Loucy (cell line): ENCODE measurements around the gene SMTN.

Source experiments
- H2AFZ ChIP-seq: fragments of 200-600 bp; sonication (generic); 2 replicates; pipeline ENCODE4 v1.6.0; 2016; ENCODE audit warnings: antibody characterized with exemption, mild to moderate bottlenecking, low read length, moderate library complexity
- H3F3A ChIP-seq: fragments of 200-600 bp; 2 replicates; pipeline ENCODE4 v1.6.0; 2016; ENCODE audit warnings: antibody characterized with exemption, low read depth, mild to moderate bottlenecking
- H3K27me3 ChIP-seq: fragments of 200-600 bp; sonication (generic); 2 replicates; pipeline ENCODE4 v1.6.1; 2014; ENCODE audit warnings: low read length, mild to moderate bottlenecking; ENCODE audit not compliant: insufficient read depth, poor library complexity, severe bottlenecking
- H3K36me3 ChIP-seq: fragments of 200-600 bp; sonication (generic); 2 replicates; pipeline ENCODE4 v1.6.1; 2016; ENCODE audit warnings: low read length; ENCODE audit not compliant: insufficient read depth
- H3K4me1 ChIP-seq: fragments of 200-600 bp; sonication (generic); 2 replicates; pipeline ENCODE4 v1.5.1; 2014; ENCODE audit warnings: low read length, mild to moderate bottlenecking; ENCODE audit not compliant: insufficient read depth, poor library complexity, severe bottlenecking
- H3K4me2 ChIP-seq: fragments of 200-600 bp; sonication (generic); 2 replicates; pipeline ENCODE4 v1.6.0; 2014; ENCODE audit warnings: antibody characterized with exemption, low read length, low read depth, mild to moderate bottlenecking; ENCODE audit not compliant: poor library complexity, severe bottlenecking
- H3K4me3 ChIP-seq: fragments of 200-600 bp; sonication (generic); 2 replicates; pipeline ENCODE4 v1.5.1; 2014; ENCODE audit warnings: low read length, mild to moderate bottlenecking, mixed read lengths; ENCODE audit not compliant: poor library complexity, severe bottlenecking
- H3K79me2 ChIP-seq: fragments of 200-600 bp; sonication (generic); 2 replicates; pipeline ENCODE4 v1.6.1; 2014; ENCODE audit warnings: low read length; ENCODE audit not compliant: insufficient read depth
- H3K9ac ChIP-seq: fragments of 200-600 bp; sonication (generic); 2 replicates; pipeline ENCODE4 v1.6.0; 2014; ENCODE audit warnings: mild to moderate bottlenecking, low read depth, low read length, moderate library complexity; ENCODE audit not compliant: poor library complexity, severe bottlenecking
- H3K9me2 ChIP-seq: fragments of 200-600 bp; sonication (generic); replicated peaks from 2 replicates; pipeline ENCODE4 v1.6.1; 2016; ENCODE audit warnings: low read depth, low read length, mixed read lengths
- H3K9me3 ChIP-seq: fragments of 200-600 bp; sonication (generic); 2 replicates; pipeline ENCODE4 v1.6.1; 2014; ENCODE audit warnings: mild to moderate bottlenecking, antibody characterized with exemption, low read length, low read depth; ENCODE audit not compliant: insufficient read depth
- H4K20me1 ChIP-seq: fragments of 200-600 bp; sonication (generic); 2 replicates; pipeline ENCODE4 v1.6.0; 2014; ENCODE audit warnings: antibody characterized with exemption, low read length, mild to moderate bottlenecking; ENCODE audit not compliant: insufficient read depth, poor library complexity, severe bottlenecking
- CTCF ChIP-seq: fragments of 200-600 bp; sonication (generic); conservative IDR thresholded peaks from 2 replicates; pipeline ENCODE4 v1.5.1; 2014; ENCODE audit warnings: mild to moderate bottlenecking, antibody characterized with exemption, low read length
- EZH2phosphoT487 ChIP-seq: fragments of 200-600 bp; IDR thresholded peaks from 2 replicates; pipeline ENCODE4 v1.6.1; 2018; ENCODE audit warnings: antibody characterized with exemption, mild to moderate bottlenecking, moderate library complexity, borderline replicate concordance

Gene SMTN

GRCh38 chr22:31087744-31088215 lies 6.7 kb downstream of the SMTN start:
- Histone ChIP-seq H4K20me1 (peaks cover 4% of the 10 kb centered on the region), H3K9me3 (no peaks in the 10 kb centered on the region), H3K4me2 (no peak overlapping the region), H3K36me3 (peaks cover 44% of the 10 kb centered on the region; the same call in 1 of the 2 replicates), H3K79me2 (peaks cover 33% of the 10 kb centered on the region), H3K9me2 (no peaks in the 10 kb centered on the region), H3K9ac (no peak overlapping the region), H3F3A (no peaks in the 10 kb centered on the region), H2AFZ (no peak overlapping the region), H3K4me3 (no peak overlapping the region), H3K27me3 (no peaks in the 10 kb centered on the region), H3K4me1 (peaks cover 20% of the 10 kb centered on the region)
- TF ChIP-seq EZH2phosphoT487 (no peak), CTCF (no peak)

GRCh38 chr22:31088233-31088986 lies 7.3 kb downstream of the SMTN start:
- Histone ChIP-seq H3K4me2 (no peak overlapping the region), H3K9me3 (no peaks in the 10 kb centered on the region), H2AFZ (no peak overlapping the region), H3K4me3 (no peak overlapping the region), H3K27me3 (no peaks in the 10 kb centered on the region), H3K79me2 (peaks cover 27% of the 10 kb centered on the region), H3K9ac (no peak overlapping the region), H4K20me1 (no peaks in the 10 kb centered on the region), H3K9me2 (no peaks in the 10 kb centered on the region), H3K36me3 (peaks cover 47% of the 10 kb centered on the region; the same call in 1 of the 2 replicates), H3K4me1 (peaks cover 14% of the 10 kb centered on the region), H3F3A (no peaks in the 10 kb centered on the region)
- TF ChIP-seq EZH2phosphoT487 = no peak
- TF ChIP-seq CTCF = no peak

- no peak overlapping the region for H3K9ac ChIP-seq
- peaks cover 16% of the 10 kb centered on the region for H3K79me2 ChIP-seq
- no peak overlapping the region for H2AFZ ChIP-seq
- no peaks in the 10 kb centered on the region for H3F3A ChIP-seq
- H3K9me2 ChIP-seq = no peaks in the 10 kb centered on the region
- TF ChIP-seq CTCF (peak; percentile 77), EZH2phosphoT487 (no peak)
- peaks cover 47% of the 10 kb centered on the region; the same call in 1 of the 2 replicates for H3K36me3 ChIP-seq
- no peaks in the 10 kb centered on the region for H4K20me1 ChIP-seq
- peaks cover 6% of the 10 kb centered on the region for H3K4me1 ChIP-seq
- H3K9me3 ChIP-seq = no peaks in the 10 kb centered on the region
- H3K4me3 ChIP-seq = no peak overlapping the region
- H3K27me3 ChIP-seq = no peaks in the 10 kb centered on the region
- no peak overlapping the region for H3K4me2 ChIP-seq
These were observed 8.3 kb downstream of the SMTN start for GRCh38 chr22:31089160-31090100.
